ENCODE results near the gene DNAJC25. TPM values are rescaled to one million over a fixed set of nuclear protein-coding genes. Genes with fewer than 3 reads are reported as not detected.

DNAJC25 gene
- total and polyA plus RNA-seq, 2 of the 13 experiments (the other 11 are each of a cell fraction or from before 2014, with no cell fraction given): 5.7 to 10.2 TPM

GRCh38 chr9:111659691-111660090 lies 28.6 kb downstream of the DNAJC25 start:
- FAIRE-seq: no peak
- ChIA-PET CTCF (ENCODE audit: low intra/inter-chr PET ratio, low total read pairs) (no interaction called here), POLR2A (no interaction called here)
- Histone ChIP-seq H3K27ac (ENCODE audit: extremely low read length, insufficient read depth, low read length) (no peak overlapping the region), H3K9me3 (ENCODE audit: low read length) (no peaks in the 10 kb centered on the region), H3K4me1 (ENCODE audit: insufficient read depth, low read length) (peaks cover 20% of the 10 kb centered on the region), H3K27me3 (ENCODE audit: control insufficient read depth in 1 of 2, insufficient read depth in 2 of 2, low read length in 2 of 2) (no peaks in the 10 kb centered on the region; a peak in 1 of 5 replicates), H4K20me1 (ENCODE audit: insufficient read depth, low read length) (0 out of 2 replicates have a peak, but pooled peaks cover 4% of the 10 kb centered on the region), H3K4me3 (replicated peaks in 1 of 3; ENCODE audit: insufficient read depth in 1 of 3, low read depth in 2 of 3, low read length in 3 of 3) (no peak overlapping the region), H3K79me2 (ENCODE audit: insufficient read depth, low read length) (peaks cover 10% of the 10 kb centered on the region), H3K9ac (ENCODE audit: insufficient read depth, low read depth, low read length) (no peak overlapping the region), H3K4me2 (ENCODE audit: low read depth, low read length) (no peak overlapping the region), H2AFZ (ENCODE audit: low read length) (no peak overlapping the region), H3K36me3 (replicated peaks in 1 of 2; ENCODE audit: control insufficient read depth in 1 of 2, insufficient read depth in 2 of 2, low read length in 2 of 2) (no peaks in the 10 kb centered on the region)
- in situ Hi-C loops (cut with HindIII; ENCODE audit: extremely low pct_ligation_motif_present, low pct_unique_long_range_greater_than_20kb): no loop called here
- no peak for ATAC-seq
- WGBS (ENCODE audit: low lambda C conversion rate): 76% methylated on average over 3 of the region's 3 CpGs
- intact Hi-C loops (cut with micrococcal nuclease; ENCODE audit: unreplicated experiment): no loop called here
- TF ChIP-seq NPAS2 (CRISPR knock-in tag; IDR thresholded peaks at IDR 0.05; ENCODE audit: borderline replicate concordance) (no peak), ARNT (IDR thresholded peaks at IDR 0.05) (no peak), TCF12 (IDR thresholded peaks at IDR 0.05) (no peak), TCF12 (CRISPR knock-in tag; IDR thresholded peaks at IDR 0.05) (no peak), KLF12 (CRISPR knock-in tag; IDR thresholded peaks at IDR 0.05; ENCODE audit: borderline replicate concordance) (no peak), ZNF788 (CRISPR knock-in tag; IDR thresholded peaks at IDR 0.05; ENCODE audit: borderline replicate concordance) (no peak), EEA1 (CRISPR knock-in tag; IDR thresholded peaks at IDR 0.05; ENCODE audit: borderline replicate concordance) (no peak), ETS1 (CRISPR knock-in tag; IDR thresholded peaks at IDR 0.05) (no peak), ZKSCAN1 (IDR thresholded peaks at IDR 0.05; ENCODE audit: low read length) (no peak), ATF3 (CRISPR knock-in tag; IDR thresholded peaks at IDR 0.05) (no peak), KAT8 (CRISPR knock-in tag; IDR thresholded peaks at IDR 0.05) (no peak)
- TF ChIP-seq, protein P1, sequence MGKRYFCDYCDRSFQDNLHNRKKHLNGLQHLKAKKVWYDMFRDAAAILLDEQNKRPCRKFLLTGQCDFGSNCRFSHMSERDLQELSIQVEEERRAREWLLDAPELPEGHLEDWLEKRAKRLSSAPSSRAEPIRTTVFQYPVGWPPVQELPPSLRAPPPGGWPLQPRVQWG (CRISPR knock-in tag; IDR thresholded peaks at IDR 0.05; ENCODE audit: borderline replicate concordance, low read depth): no peak
- BruUV-seq (replicated peaks): no TSS peak
- DNase-seq (ENCODE audit: low spot score): no peak

Data from HepG2 (cell line).